Activated T-cell treated with anti-CD3 and anti-CD28 coated beads, Interleukin-2, amount 50 U/mL, for 4 hours (primary cell): Measurements from ENCODE around the gene SHISA2. TPM values are rescaled to one million over a fixed set of nuclear protein-coding genes. Genes with fewer than 3 reads are reported as not detected.
"Not testable (repeated sequence)": the region's sequence is repeated elsewhere in the genome, so short reads cannot be mapped to it uniquely, and the experiment has no call there.

Source experiments
- ATAC-seq, 2 donors: fragments of 200-7000 bp; cut with Tn5 transposase; one replicate each; pipeline ENCODE4 v1.10.0; 2021
- DNase-seq: peaks from one replicate; pipeline ENCODE4 v3.0.0-alpha.2; 2020
- H3K27me3 Mint-ChIP-seq: one replicate; pipeline ENCODE4 v1.8.0; 2021; ENCODE audit warnings: low read depth, mixed read lengths
- H3K36me3 Mint-ChIP-seq: one replicate; pipeline ENCODE4 v1.8.0; 2022; ENCODE audit warnings: mixed read lengths; ENCODE audit not compliant: insufficient read depth
- H3K4me1 Mint-ChIP-seq: one replicate; pipeline ENCODE4 v1.8.0; 2021; ENCODE audit warnings: low read depth, mixed read lengths
- H3K4me3 Mint-ChIP-seq: one replicate; pipeline ENCODE4 v1.8.0; 2021; ENCODE audit warnings: mild to moderate bottlenecking, moderate library complexity, mixed read lengths
- H3K9me3 Mint-ChIP-seq: one replicate; pipeline ENCODE4 v1.8.0; 2021; ENCODE audit warnings: mixed read lengths
- total RNA-seq, 3 donors: library from RNA; stranded (reverse); gene quantifications; one replicate each; pipeline ENCODE4 v1.2.1, GENCODE V29; 2021

SHISA2 gene
- total RNA-seq, result under 1 TPM; 0.15 to 0.79 (median 0.45) TPM

DNA sequence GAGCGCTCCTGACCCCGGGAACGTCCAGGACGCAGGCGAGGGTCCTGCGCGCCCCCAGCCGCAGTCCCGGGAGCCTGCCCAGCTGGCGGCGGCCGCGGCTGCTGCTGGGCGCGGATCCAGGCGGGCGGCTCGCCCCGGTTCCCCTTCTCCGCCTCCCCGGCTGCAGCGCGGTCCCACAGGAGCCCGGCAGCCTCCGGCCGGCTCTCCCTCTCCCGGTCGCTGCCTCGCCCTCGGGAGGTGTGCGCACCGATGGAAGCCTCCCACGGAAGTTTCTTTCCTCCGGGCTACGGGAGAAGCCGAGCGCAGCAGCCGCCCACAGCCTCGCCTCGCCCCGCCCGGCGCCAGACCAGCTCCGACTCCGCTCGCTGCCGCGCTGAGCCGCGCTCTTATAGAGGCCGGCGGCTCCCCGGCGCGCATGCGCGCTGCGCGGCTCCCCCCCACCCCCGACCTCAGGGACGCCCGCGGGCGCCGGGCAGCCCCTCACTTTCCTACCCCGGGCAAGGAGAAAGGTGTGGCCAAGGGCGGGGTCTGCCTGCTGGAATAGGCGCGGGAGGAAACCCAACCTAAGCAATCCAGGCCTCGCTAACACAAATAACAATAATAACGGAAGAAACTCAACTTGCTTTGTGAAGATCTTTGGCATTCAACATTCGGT, at the start of gene SHISA2:
Gene SHISA2, minus strand, starts transcription at position 360 of the 655 bp plus-strand sequence. CDS start 1,041 bp downstream, outside the sequence.
- Mint-ChIP-seq H3K4me3 (peak within 1 kb of the TSS; percentile 55), H3K27me3 (peaks cover 38% of the 10 kb centered on the region), H3K36me3 (no peaks in the 10 kb centered on the region), H3K9me3 (no peaks in the 10 kb centered on the region), H3K4me1 (peaks cover 12% of the 10 kb centered on the region)
- peak; percentile 57 for DNase-seq
- peak; percentile 85 for ATAC-seq

DNA sequence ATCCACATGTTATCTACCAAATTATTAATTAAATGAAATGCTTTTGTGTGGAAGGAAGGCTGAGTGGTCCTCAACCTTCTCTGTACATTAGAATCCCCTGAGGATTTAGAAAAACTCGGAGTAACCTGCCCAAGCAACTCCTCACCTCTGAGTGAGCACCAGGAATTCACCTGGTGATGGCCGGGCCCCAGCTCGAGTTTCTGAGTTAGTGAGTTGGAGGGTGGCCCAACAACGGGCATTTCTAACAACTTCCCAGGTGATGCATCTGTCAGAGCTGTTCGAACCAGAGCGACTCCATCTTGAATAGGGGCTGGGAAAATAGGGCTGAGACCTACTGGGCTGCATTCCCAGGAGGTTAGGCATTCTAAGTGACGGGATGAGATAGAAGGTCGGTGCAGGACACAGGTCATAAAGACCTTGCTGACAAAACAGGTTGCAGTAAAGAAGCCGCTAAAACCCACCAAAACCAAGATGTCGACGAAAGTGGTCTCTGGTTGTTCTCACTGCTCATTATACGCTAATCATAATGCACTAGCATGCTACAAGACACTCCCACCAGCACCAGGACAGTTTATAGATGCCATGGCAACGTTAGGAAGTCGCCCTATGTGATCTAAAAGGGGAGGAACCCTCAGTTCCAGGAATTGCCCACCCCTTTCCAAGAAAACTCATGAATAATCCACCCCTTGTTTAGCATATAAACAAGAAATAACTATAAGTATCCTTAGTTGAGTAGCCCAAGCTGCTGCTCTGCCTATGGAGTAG, 44.2 kb upstream of the SHISA2 start:
- H3K4me3 Mint-ChIP-seq, result no peak overlapping the region
- H3K4me1 Mint-ChIP-seq, result no peaks in the 10 kb centered on the region
- DNase-seq (no peak), ATAC-seq (no peak)
- no peaks in the 10 kb centered on the region for H3K36me3 Mint-ChIP-seq
- H3K27me3 Mint-ChIP-seq, result peaks cover 36% of the 10 kb centered on the region
- H3K9me3 Mint-ChIP-seq, result no peaks in the 10 kb centered on the region

DNA sequence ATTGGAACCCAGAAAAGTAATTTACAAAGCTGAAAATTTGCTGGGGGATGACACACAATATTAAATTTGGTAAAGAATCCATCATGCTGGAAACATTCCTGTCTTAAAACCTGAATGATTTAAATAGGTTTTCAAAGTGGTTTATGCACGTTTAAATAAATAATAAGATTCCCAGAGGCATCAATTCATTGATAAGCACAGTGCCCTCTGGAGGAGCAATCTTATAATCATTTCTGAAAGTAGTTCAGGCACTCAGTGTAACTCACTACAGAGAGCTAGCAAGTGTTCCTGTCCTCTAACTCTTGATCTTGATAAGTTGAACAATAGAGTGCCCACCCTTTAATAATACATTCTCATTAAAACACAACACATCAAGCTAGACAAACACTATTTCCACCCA, 43.5 kb upstream of the SHISA2 start:
- no peak for ATAC-seq
- no peak overlapping the region for H3K4me3 Mint-ChIP-seq
- DNase-seq, result no peak
- peaks cover 36% of the 10 kb centered on the region for H3K27me3 Mint-ChIP-seq
- H3K36me3 Mint-ChIP-seq, result no peaks in the 10 kb centered on the region
- no peaks in the 10 kb centered on the region for H3K4me1 Mint-ChIP-seq
- H3K9me3 Mint-ChIP-seq, result no peaks in the 10 kb centered on the region

DNA sequence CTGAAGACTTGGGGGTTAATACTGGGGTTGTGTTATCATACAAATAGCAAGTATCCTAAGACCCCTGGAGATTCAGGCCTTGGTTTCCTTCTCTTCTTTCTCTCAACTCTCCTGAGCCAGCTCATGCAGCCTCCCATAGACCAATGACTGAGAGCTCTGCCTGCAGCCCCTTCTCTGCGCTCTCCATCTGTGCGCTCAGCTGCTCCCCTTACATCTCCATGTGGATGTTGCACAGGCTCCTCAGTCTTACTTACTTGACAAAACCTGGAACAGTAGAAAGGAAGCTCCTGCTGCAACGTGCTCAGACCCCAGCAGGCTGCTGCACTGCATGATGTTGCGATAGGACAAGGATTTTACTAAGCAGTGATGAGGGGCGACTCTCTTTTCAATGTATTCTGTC, 25.0 kb upstream of the SHISA2 start:
- H3K27me3 Mint-ChIP-seq, result peaks cover 41% of the 10 kb centered on the region
- not testable (repeated sequence) for DNase-seq, H3K9me3 Mint-ChIP-seq, ATAC-seq, H3K4me1 Mint-ChIP-seq, H3K4me3 Mint-ChIP-seq, H3K36me3 Mint-ChIP-seq

DNA sequence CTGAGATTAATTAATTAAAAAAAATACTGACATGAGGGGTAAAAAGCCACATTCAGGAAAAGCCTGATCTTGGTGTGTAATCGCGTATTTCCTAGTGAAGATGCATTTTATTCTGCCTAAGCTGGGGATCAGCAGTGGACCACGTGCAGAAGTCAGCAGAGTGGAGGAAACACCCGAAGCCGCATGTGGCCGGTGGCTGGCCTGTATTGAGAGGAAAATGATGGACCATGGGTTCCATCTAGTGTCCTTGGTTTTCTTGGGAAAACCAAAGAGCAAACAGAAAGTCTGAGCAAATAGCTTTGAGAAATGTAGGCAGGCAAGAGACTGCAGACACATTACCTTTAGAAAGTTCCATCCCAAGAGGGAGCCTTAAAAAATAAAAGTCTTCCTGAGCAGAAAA, 23.7 kb upstream of the SHISA2 start:
- H3K36me3 Mint-ChIP-seq, result no peaks in the 10 kb centered on the region
- H3K27me3 Mint-ChIP-seq, result peaks cover 45% of the 10 kb centered on the region
- no peak for ATAC-seq
- H3K4me3 Mint-ChIP-seq, result no peak overlapping the region
- peaks cover 2% of the 10 kb centered on the region for H3K4me1 Mint-ChIP-seq
- H3K9me3 Mint-ChIP-seq, result no peaks in the 10 kb centered on the region
- DNase-seq, result no peak

DNA sequence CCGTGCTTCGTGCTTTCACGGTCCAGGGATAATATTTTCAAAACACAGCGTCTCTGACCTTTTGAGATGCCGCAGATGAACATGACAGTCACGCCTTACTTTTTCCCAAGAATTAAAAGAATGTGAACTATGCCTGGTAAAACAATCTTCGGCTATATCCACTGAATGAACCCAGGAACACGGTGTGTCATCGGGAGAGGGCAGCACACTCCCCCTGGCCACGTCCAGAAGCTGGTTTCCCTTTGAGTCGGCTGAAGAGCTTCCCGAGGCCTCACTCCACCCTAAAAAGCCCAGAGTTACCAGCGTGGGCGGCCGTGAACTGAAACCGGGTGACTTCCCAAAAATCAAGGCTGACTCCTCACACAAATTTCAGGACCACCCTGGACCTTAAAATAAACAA, 22.9 kb upstream of the SHISA2 start:
- Mint-ChIP-seq H3K27me3 (peaks cover 45% of the 10 kb centered on the region), H3K4me1 (peaks cover 2% of the 10 kb centered on the region), H3K4me3 (no peak overlapping the region), H3K9me3 (no peaks in the 10 kb centered on the region), H3K36me3 (no peaks in the 10 kb centered on the region)
- no peak for ATAC-seq
- no peak for DNase-seq

DNA sequence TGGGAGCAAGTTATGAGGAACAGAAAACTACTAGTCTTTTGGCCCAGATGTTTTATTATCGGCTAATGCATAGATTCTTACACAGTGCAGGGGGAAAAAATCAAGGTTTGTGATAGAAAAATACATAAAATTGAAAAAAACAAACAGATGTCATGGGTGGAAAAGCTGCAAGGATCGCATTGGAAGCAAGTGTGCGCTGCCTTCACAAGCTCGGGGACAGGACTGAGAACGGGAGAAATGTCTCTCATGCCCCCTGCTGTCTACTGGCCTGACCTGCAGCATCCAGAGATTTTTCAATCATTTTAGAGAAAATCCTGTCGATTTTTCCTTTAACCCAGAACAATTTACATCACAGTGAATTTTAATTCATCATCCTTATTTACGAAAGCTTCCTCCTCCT, 20.5 kb upstream of the SHISA2 start:
- H3K4me3 Mint-ChIP-seq, H3K9me3 Mint-ChIP-seq, H3K4me1 Mint-ChIP-seq, H3K36me3 Mint-ChIP-seq, DNase-seq: not testable (repeated sequence)
- ATAC-seq, result peak; percentile 48 to 51
- H3K27me3 Mint-ChIP-seq, result peaks cover 50% of the 10 kb centered on the region

DNA sequence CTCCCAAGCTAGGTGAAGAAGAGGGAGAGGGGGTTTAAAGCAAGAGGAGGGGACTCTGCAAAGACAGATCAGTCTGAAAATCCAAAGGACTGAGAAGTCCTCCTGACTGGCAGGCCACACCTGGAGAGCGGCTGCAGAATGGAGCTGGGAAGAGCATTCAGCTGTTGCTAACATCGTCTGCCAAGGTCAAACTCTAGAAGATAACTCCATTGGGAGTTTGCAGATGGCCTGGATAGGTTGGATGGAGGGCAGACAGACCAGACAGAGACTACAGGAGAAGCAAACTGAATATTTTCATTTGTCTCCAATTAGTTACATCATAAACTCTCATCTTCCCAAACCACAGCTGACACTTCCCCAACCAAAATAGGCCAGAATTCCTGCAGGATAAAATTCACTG, 19.9 kb upstream of the SHISA2 start:
- peaks cover 47% of the 10 kb centered on the region for H3K27me3 Mint-ChIP-seq
- peaks cover 2% of the 10 kb centered on the region for H3K4me1 Mint-ChIP-seq
- ATAC-seq (no peak), DNase-seq (no peak)
- H3K4me3 Mint-ChIP-seq, result no peak overlapping the region
- H3K36me3 Mint-ChIP-seq, result no peaks in the 10 kb centered on the region
- no peaks in the 10 kb centered on the region for H3K9me3 Mint-ChIP-seq

DNA sequence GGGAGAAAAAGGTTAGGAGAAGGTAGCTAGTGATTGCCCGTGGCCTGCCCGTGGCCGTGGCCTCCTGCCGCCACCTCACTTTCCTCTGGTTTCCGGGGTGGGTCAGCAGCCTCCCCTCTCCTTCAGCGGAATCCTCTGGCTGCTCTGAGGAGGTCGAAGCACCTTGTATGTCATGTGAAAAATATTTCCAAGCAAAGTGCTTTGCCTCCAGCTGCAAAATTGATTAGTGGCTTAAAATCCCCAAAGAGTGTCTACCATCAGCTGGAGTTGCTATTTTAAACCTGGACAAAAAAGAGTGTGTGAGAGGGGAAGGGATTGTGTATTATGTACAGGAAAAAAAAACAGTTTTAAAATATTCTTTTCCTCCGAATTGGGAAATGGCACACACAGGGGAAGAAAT, 17.8 kb upstream of the SHISA2 start:
- H3K9me3 Mint-ChIP-seq, DNase-seq, ATAC-seq, H3K36me3 Mint-ChIP-seq, H3K4me3 Mint-ChIP-seq, H3K4me1 Mint-ChIP-seq: not testable (repeated sequence)
- H3K27me3 Mint-ChIP-seq, result peaks cover 35% of the 10 kb centered on the region

DNA sequence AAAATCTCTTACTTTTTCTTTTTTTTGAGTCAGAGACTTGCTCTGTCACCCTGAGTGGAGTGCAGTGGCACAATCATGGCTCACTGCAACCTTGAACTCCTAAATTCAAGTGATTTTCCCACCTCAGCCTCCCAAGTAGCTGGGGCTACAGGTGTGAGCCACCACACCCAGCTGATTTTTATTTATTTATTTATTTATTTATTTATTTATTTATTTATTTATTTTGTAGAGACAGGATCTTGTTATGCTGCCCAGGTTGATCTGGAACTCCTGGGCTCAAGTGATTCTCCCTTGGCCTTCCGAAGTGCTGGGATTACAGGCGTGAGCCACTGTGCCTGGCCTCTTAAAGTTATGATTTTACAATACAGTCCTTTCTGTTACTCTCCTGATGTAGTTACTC, 16.6 kb upstream of the SHISA2 start:
- not testable (repeated sequence) for H3K36me3 Mint-ChIP-seq

DNA sequence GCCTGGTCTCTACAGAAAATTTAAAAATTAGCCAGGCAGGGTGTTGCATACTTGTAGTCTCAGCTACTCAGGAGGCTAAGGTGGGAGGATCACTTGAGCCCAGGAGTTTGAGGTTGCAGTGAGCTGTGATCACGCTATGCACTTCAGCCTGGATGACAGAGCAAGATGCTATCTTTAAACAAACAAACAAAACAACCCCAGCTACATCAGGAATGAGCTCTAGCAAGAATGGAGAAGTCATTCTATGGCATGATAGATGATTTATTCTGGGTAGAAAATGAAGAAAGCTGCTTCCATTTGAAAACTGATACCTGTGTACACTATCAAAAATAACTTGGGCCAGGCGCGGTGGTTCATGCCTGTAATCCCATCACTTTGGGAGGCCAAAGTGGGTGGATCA, 15.8 kb upstream of the SHISA2 start:
- peaks cover 22% of the 10 kb centered on the region for H3K27me3 Mint-ChIP-seq
- ATAC-seq (no peak), DNase-seq (no peak)
- H3K4me3 Mint-ChIP-seq, result no peak overlapping the region
- H3K9me3 Mint-ChIP-seq, result no peaks in the 10 kb centered on the region
- no peaks in the 10 kb centered on the region for H3K36me3 Mint-ChIP-seq
- H3K4me1 Mint-ChIP-seq, result peaks cover 2% of the 10 kb centered on the region

More for the DNA sequence above, 16.6 kb upstream of the SHISA2 start:
- H3K4me3 Mint-ChIP-seq, ATAC-seq, H3K9me3 Mint-ChIP-seq, DNase-seq, H3K4me1 Mint-ChIP-seq: not testable (repeated sequence)
- H3K27me3 Mint-ChIP-seq, result peaks cover 25% of the 10 kb centered on the region

DNA sequence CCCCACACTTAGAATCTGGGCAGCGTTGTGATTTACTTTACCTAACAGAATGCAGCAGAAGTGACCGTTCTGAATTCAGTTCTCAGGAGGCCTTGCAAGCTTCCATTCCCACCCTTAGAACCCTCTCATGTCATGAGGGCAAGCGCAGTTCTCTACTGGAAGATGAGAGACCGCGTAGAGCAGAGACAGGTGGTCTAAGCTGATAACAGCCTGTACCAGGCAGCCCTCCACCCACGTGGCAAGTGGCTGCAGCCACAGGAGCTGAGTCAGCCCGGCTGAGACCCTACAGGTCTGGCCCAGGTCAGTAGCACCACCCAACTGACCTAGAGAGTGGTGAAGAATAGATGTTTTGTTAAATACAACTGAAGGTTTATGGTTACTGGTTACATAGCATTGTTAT, 14.7 kb upstream of the SHISA2 start:
- not testable (repeated sequence) for H3K9me3 Mint-ChIP-seq, H3K4me3 Mint-ChIP-seq, ATAC-seq, H3K4me1 Mint-ChIP-seq, DNase-seq, H3K36me3 Mint-ChIP-seq
- H3K27me3 Mint-ChIP-seq, result peaks cover 18% of the 10 kb centered on the region

DNA sequence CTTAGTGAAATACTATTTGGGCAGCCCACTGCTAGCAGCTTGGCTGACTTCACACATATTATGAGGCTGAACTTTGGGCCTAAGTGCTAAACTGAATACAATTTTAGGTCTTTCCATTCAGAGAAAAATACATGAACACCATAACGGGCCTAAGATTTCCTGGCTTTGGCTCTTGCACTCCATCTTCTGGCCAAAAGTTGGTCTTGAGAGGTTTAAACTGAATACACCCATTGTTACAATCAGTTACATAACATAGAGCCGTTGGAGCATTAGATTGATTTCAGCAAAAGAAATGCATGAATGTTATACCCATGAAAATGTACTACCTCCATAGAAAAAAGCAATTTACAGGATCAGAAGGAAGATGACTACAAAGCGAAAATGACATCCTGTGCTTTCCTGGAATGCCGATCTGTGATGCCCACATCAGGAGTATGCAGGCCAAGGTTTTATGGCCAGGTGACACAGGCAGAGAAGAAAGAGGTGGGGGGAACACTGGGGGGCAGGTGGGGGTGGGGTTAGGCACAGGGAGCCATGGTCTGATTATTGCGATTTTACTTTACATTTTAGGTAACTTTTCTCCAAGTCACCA, 11.1 kb upstream of the SHISA2 start:
- Mint-ChIP-seq H3K4me1 (no peaks in the 10 kb centered on the region), H3K27me3 (peaks cover 5% of the 10 kb centered on the region), H3K4me3 (no peak overlapping the region), H3K9me3 (no peaks in the 10 kb centered on the region), H3K36me3 (no peaks in the 10 kb centered on the region)
- peak in 1 of 2 donors; percentile 37 for ATAC-seq
- peak; percentile 21 for DNase-seq

DNA sequence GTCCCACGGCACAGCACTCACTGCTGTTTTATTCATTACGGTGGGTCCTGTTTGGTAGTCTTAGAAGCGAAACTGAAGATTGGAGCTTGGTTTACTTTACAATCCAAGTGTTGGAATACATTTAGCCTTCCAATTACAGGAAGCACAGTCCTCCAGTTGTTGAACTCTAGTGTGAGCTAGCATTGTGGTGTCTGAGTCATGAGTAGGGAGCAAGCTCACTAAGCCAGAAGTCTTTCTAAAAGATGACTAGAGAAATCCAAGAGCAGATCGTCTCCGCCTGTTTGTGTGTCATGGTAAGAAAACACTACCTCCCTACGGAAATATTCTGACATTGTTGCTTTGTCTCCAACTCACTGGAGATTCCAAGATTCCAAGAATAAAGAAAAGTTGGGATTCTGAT, 10.1 kb upstream of the SHISA2 start:
- no peaks in the 10 kb centered on the region for H3K4me1 Mint-ChIP-seq
- no peak overlapping the region for H3K4me3 Mint-ChIP-seq
- H3K9me3 Mint-ChIP-seq, result no peaks in the 10 kb centered on the region
- DNase-seq, result no peak
- no peaks in the 10 kb centered on the region for H3K36me3 Mint-ChIP-seq
- H3K27me3 Mint-ChIP-seq, result no peaks in the 10 kb centered on the region
- no peak for ATAC-seq

DNA sequence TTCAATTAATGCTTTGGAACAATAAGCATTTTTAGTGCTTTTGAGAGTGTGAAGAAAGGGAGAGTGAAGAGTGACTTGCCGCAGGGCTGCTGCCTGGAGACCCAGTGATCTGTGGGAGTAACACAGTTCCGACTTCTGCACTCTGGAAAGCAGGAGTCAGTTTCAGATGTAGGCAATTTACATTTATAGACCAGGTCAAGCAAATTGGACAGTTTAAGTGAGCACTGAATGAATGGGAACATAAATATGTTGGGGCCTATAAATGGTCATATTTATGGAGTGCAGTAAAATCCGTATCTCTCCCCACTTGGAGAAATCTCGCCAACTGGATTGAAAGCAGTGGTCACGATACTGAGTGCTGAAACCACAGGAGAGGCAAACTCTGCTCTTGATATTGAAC, 9.4 kb upstream of the SHISA2 start:
- no peaks in the 10 kb centered on the region for H3K4me1 Mint-ChIP-seq
- no peaks in the 10 kb centered on the region for H3K36me3 Mint-ChIP-seq
- no peaks in the 10 kb centered on the region for H3K27me3 Mint-ChIP-seq
- H3K4me3 Mint-ChIP-seq, result no peak overlapping the region
- no peak for ATAC-seq
- H3K9me3 Mint-ChIP-seq, result no peaks in the 10 kb centered on the region
- no peak for DNase-seq
